ENCODE measurements around the gene RNASET2.

Gene RNASET2

DNA sequence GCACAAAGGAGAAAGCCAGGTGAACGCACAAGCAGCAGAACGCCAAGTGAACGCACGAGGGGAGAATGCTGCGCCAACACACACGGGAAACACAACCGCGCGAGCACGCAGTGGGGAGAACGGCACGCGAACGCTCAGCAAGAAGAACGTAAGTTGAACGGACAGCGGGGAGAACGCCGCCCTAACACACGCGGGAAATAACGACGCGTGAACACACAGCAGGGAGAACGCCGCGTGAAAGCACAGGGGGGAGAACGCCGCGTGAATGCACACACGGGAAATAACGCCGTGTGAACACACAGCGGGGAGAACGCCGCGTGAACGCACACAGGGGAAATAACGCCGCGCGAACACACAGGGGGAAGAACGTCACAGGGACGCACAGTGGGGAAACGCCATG, 54.7 kb downstream of the RNASET2 start:
- H3K27me3 ChIP-seq (ENCODE audit: insufficient read depth, poor library complexity, severe bottlenecking): no peaks in the 10 kb centered on the region
- H3K27ac ChIP-seq (replicated peaks): no peak overlapping the region
- DNase-seq (ENCODE audit: low read depth in 1 of 2, low spot score in 1 of 2): no peak
- no peak overlapping the region for H3K4me3 ChIP-seq (replicated peaks; ENCODE audit: insufficient read depth, low read length)
- no peak for TF ChIP-seq POLR2AphosphoS5 (IDR thresholded peaks at IDR 0.05; ENCODE audit: low read depth)
- no peak for TF ChIP-seq GABPA (IDR thresholded peaks at IDR 0.05; ENCODE audit: low read depth)
- TF ChIP-seq SPI1 (IDR thresholded peaks at IDR 0.05; ENCODE audit: borderline replicate concordance, low read depth): no peak
- TF ChIP-seq, protein P1, sequence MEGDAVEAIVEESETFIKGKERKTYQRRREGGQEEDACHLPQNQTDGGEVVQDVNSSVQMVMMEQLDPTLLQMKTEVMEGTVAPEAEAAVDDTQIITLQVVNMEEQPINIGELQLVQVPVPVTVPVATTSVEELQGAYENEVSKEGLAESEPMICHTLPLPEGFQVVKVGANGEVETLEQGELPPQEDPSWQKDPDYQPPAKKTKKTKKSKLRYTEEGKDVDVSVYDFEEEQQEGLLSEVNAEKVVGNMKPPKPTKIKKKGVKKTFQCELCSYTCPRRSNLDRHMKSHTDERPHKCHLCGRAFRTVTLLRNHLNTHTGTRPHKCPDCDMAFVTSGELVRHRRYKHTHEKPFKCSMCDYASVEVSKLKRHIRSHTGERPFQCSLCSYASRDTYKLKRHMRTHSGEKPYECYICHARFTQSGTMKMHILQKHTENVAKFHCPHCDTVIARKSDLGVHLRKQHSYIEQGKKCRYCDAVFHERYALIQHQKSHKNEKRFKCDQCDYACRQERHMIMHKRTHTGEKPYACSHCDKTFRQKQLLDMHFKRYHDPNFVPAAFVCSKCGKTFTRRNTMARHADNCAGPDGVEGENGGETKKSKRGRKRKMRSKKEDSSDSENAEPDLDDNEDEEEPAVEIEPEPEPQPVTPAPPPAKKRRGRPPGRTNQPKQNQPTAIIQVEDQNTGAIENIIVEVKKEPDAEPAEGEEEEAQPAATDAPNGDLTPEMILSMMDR (IDR thresholded peaks at IDR 0.05; ENCODE audit: insufficient read depth, low read length): no peak
- TF ChIP-seq, protein P2, sequence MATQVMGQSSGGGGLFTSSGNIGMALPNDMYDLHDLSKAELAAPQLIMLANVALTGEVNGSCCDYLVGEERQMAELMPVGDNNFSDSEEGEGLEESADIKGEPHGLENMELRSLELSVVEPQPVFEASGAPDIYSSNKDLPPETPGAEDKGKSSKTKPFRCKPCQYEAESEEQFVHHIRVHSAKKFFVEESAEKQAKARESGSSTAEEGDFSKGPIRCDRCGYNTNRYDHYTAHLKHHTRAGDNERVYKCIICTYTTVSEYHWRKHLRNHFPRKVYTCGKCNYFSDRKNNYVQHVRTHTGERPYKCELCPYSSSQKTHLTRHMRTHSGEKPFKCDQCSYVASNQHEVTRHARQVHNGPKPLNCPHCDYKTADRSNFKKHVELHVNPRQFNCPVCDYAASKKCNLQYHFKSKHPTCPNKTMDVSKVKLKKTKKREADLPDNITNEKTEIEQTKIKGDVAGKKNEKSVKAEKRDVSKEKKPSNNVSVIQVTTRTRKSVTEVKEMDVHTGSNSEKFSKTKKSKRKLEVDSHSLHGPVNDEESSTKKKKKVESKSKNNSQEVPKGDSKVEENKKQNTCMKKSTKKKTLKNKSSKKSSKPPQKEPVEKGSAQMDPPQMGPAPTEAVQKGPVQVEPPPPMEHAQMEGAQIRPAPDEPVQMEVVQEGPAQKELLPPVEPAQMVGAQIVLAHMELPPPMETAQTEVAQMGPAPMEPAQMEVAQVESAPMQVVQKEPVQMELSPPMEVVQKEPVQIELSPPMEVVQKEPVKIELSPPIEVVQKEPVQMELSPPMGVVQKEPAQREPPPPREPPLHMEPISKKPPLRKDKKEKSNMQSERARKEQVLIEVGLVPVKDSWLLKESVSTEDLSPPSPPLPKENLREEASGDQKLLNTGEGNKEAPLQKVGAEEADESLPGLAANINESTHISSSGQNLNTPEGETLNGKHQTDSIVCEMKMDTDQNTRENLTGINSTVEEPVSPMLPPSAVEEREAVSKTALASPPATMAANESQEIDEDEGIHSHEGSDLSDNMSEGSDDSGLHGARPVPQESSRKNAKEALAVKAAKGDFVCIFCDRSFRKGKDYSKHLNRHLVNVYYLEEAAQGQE (IDR thresholded peaks at IDR 0.05; ENCODE audit: insufficient replicate concordance, low read depth): no peak

DNA sequence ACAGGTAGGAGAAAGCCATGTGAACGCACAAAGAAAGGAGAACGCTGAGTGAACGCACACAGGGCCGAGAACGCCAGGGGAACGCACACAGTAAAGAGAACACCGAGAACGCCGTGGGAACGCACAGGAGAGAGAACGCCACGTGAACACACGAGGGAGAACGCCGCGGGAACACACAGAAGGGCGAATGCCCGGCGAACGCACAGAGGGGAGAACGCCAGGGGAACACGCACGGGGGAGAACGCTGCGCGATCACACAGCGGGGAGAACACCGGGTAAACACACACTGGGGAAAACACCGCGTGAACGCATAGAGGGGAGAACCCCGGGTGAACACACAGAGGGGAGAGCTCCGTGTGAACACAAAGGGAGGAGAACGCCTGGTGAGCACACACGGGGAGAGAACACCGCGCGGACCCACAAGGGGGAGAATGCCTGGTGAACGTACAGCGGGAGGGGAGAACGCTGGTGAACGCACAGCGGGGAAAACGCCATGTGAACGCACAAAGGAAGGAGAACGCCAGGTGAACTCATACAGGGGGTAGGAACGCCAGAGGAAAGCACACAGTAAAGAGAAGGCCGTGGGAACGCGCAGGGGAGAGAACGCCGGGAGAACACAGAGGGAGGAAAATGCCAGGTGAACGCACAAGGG, 55.3 kb downstream of the RNASET2 start:
- DNase-seq (ENCODE audit: low read depth in 1 of 2, low spot score in 1 of 2): no peak
- H3K4me3 ChIP-seq (replicated peaks; ENCODE audit: insufficient read depth, low read length): no peak overlapping the region

DNA sequence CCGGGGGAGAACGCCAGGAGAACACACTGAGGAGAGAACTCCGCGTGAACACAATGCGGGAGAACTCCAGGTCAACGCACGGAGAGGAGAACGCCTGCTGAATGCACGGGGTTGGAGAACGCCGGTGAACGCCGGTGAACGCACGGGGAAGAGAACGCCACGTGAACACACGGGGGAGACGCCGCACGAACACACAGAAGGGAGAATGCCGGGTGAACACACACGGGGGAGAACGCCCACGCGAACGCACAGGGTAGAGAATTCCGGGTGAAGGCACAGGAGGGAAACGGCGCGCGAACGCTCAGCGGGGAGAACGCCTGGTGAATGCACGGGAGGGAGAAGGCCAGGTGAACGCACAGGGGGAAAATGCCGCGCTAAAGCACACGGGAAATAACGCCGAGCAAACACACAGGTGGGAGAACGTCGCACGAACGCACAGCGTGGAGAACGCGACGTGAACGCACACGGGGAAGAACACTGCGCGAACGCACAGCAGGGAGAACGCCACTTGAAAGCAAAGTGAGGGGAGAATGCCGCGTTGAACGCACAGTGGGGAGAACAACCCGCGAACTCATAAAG, 56.1 kb downstream of the RNASET2 start:
- Histone ChIP-seq H3K27ac (replicated peaks) (no peak overlapping the region), H3K27me3 (ENCODE audit: insufficient read depth, poor library complexity, severe bottlenecking) (no peaks in the 10 kb centered on the region), H3K4me3 (replicated peaks; ENCODE audit: insufficient read depth, low read length) (no peak overlapping the region)
- TF ChIP-seq GABPA (IDR thresholded peaks at IDR 0.05; ENCODE audit: low read depth) (no peak), POLR2AphosphoS5 (IDR thresholded peaks at IDR 0.05; ENCODE audit: low read depth) (no peak), SPI1 (IDR thresholded peaks at IDR 0.05; ENCODE audit: borderline replicate concordance, low read depth) (no peak)
- TF ChIP-seq, protein P2 (IDR thresholded peaks at IDR 0.05; ENCODE audit: insufficient replicate concordance, low read depth): no peak
- TF ChIP-seq, protein P1 (IDR thresholded peaks at IDR 0.05; ENCODE audit: insufficient read depth, low read length): no peak
- DNase-seq (ENCODE audit: low read depth in 1 of 2, low spot score in 1 of 2): no peak

More for the DNA sequence above, 55.3 kb downstream of the RNASET2 start:
- Histone ChIP-seq H3K27ac (replicated peaks) (no peak overlapping the region), H3K27me3 (ENCODE audit: insufficient read depth, poor library complexity, severe bottlenecking) (no peaks in the 10 kb centered on the region)
- TF ChIP-seq GABPA (IDR thresholded peaks at IDR 0.05; ENCODE audit: low read depth) (no peak), SPI1 (IDR thresholded peaks at IDR 0.05; ENCODE audit: borderline replicate concordance, low read depth) (no peak), POLR2AphosphoS5 (IDR thresholded peaks at IDR 0.05; ENCODE audit: low read depth) (no peak)
- TF ChIP-seq, protein P2 (IDR thresholded peaks at IDR 0.05; ENCODE audit: insufficient replicate concordance, low read depth): no peak
- TF ChIP-seq, protein P1 (IDR thresholded peaks at IDR 0.05; ENCODE audit: insufficient read depth, low read length): no peak

Data from HL-60 (cell line).